Measurements from ENCODE around the gene MYL10. TPM values are rescaled to one million over a fixed set of nuclear protein-coding genes. Genes with fewer than 3 reads are reported as not detected.

The MYL10 gene
- total RNA-seq, 1 donor from 2014 or later: not detected

GRCh38 chr7:101576998-101577397 lies 52.1 kb downstream of the MYL10 start:
- Mint-ChIP-seq H3K27me3 (no peaks in the 10 kb centered on the region), H3K4me3 (no peak overlapping the region), H3K36me3 (no peaks in the 10 kb centered on the region), H3K9me3 (peaks cover 16% of the 10 kb centered on the region), H3K4me1 (ENCODE audit: unreplicated experiment) (peaks cover 8% of the 10 kb centered on the region), H3K27ac (no peak overlapping the region)
- no peak for TF ChIP-seq CTCF (conservative IDR thresholded peaks at IDR 0.05)
- DNase-seq (ENCODE audit: extremely low spot score, unreplicated experiment): no peak

GRCh38 chr7:101575721-101576120 lies 53.4 kb downstream of the MYL10 start:
- Mint-ChIP-seq H3K27me3 (peaks cover 3% of the 10 kb centered on the region), H3K36me3 (no peaks in the 10 kb centered on the region), H3K4me1 (ENCODE audit: unreplicated experiment) (peaks cover 8% of the 10 kb centered on the region), H3K9me3 (peaks cover 18% of the 10 kb centered on the region), H3K27ac (no peak overlapping the region), H3K4me3 (no peak overlapping the region)
- TF ChIP-seq CTCF (conservative IDR thresholded peaks at IDR 0.05): no peak
- no peak for DNase-seq (ENCODE audit: extremely low spot score, unreplicated experiment)

- Mint-ChIP-seq H3K9me3 (peaks cover 17% of the 10 kb centered on the region), H3K4me1 (ENCODE audit: unreplicated experiment) (peaks cover 8% of the 10 kb centered on the region), H3K27me3 (peaks cover 3% of the 10 kb centered on the region), H3K36me3 (no peaks in the 10 kb centered on the region), H3K27ac (no peak overlapping the region), H3K4me3 (no peak overlapping the region)
- no peak for TF ChIP-seq CTCF (conservative IDR thresholded peaks at IDR 0.05)
- no peak for DNase-seq (ENCODE audit: extremely low spot score, unreplicated experiment)
Observed at GRCh38 chr7:101575168-101575567, 53.9 kb downstream of the MYL10 start.

- H3K27me3 Mint-ChIP-seq: peaks cover 6% of the 10 kb centered on the region
- H3K4me1 Mint-ChIP-seq (ENCODE audit: unreplicated experiment): peaks cover 8% of the 10 kb centered on the region
- H3K4me3 Mint-ChIP-seq: no peak overlapping the region
Observed at GRCh38 chr7:101572156-101572555, 56.9 kb downstream of the MYL10 start.

GRCh38 chr7:101567230-101567629 lies 61.9 kb downstream of the MYL10 start:
- Mint-ChIP-seq H3K4me1 (ENCODE audit: unreplicated experiment) (peaks cover 8% of the 10 kb centered on the region), H3K27ac (no peak overlapping the region), H3K9me3 (peaks cover 4% of the 10 kb centered on the region), H3K36me3 (no peaks in the 10 kb centered on the region), H3K4me3 (no peak overlapping the region), H3K27me3 (peaks cover 19% of the 10 kb centered on the region)
- TF ChIP-seq CTCF (conservative IDR thresholded peaks at IDR 0.05): no peak
- no peak for DNase-seq (ENCODE audit: extremely low spot score, unreplicated experiment)

More at GRCh38 chr7:101572156-101572555, 56.9 kb downstream of the MYL10 start:
- peaks cover 10% of the 10 kb centered on the region for H3K9me3 Mint-ChIP-seq
- no peak for DNase-seq (ENCODE audit: extremely low spot score, unreplicated experiment)
- no peak for TF ChIP-seq CTCF (conservative IDR thresholded peaks at IDR 0.05)
- no peaks in the 10 kb centered on the region for H3K36me3 Mint-ChIP-seq
- no peak overlapping the region for H3K27ac Mint-ChIP-seq
